ENCODE results near the gene CDH13.
A peak's percentile ranks its signal among the peaks of the same experiment; 100 is the strongest.

The CDH13 gene

GRCh38 chr16:83804366-83804765 is 1177.6 kb downstream of the CDH13 start:
- no peak overlapping the region for H3K4me3 ChIP-seq (ENCODE audit: low read depth, low read length)

- H3K4me3 ChIP-seq (ENCODE audit: low read depth, low read length): no peak overlapping the region
Measured at GRCh38 chr16:83806036-83806435, 1179.3 kb downstream of the CDH13 start.

GRCh38 chr16:83806731-83807130 is 1180.0 kb downstream of the CDH13 start:
- H3K4me3 ChIP-seq (ENCODE audit: low read depth, low read length): no peak overlapping the region

GRCh38 chr16:83807327-83807709 is 1180.5 kb downstream of the CDH13 start:
- H3K4me3 ChIP-seq (ENCODE audit: low read depth, low read length): no peak overlapping the region

- H3K4me3 ChIP-seq (ENCODE audit: low read depth, low read length): peak within 1 kb of the TSS; percentile 91
Measured at GRCh38 chr16:83807710-83808572, 1181.2 kb downstream of the CDH13 start, which contains the start of gene HSBP1. TSS of gene HSBP1 (plus strand) at chr16:83807978. CDS start at chr16:83808077, 99 bp downstream.

- peak overlapping the region; percentile 91 for H3K4me3 ChIP-seq (ENCODE audit: low read depth, low read length)
Measured at GRCh38 chr16:83808573-83809014, 1181.8 kb downstream of the CDH13 start.

- peak overlapping the region; percentile 91 for H3K4me3 ChIP-seq (ENCODE audit: low read depth, low read length)
Measured at GRCh38 chr16:83809092-83809491, 1182.3 kb downstream of the CDH13 start.

- no peak overlapping the region for H3K4me3 ChIP-seq (ENCODE audit: low read depth, low read length)
Measured at GRCh38 chr16:83810901-83811300, 1184.1 kb downstream of the CDH13 start.

GRCh38 chr16:83813823-83814658 is 1187.3 kb downstream of the CDH13 start:
- H3K4me3 ChIP-seq (ENCODE audit: low read depth, low read length): no peak overlapping the region

- no peak overlapping the region for H3K4me3 ChIP-seq (ENCODE audit: low read depth, low read length)
Measured at GRCh38 chr16:83814659-83814985, 1187.9 kb downstream of the CDH13 start.

- H3K4me3 ChIP-seq (ENCODE audit: low read depth, low read length): no peak overlapping the region
Measured at GRCh38 chr16:83817022-83817421, 1190.3 kb downstream of the CDH13 start.

- H3K4me3 ChIP-seq (ENCODE audit: low read depth, low read length): no peak overlapping the region
Measured at GRCh38 chr16:83818276-83818675, 1191.5 kb downstream of the CDH13 start.

- no peak overlapping the region for H3K4me3 ChIP-seq (ENCODE audit: low read depth, low read length)
Measured at GRCh38 chr16:83819361-83819760, 1192.6 kb downstream of the CDH13 start.

GRCh38 chr16:83826146-83826913 is 1199.6 kb downstream of the CDH13 start:
- no peak overlapping the region for H3K4me3 ChIP-seq (ENCODE audit: low read depth, low read length)

GRCh38 chr16:83830091-83830768 is 1203.5 kb downstream of the CDH13 start:
- H3K4me3 ChIP-seq (ENCODE audit: low read depth, low read length): no peak overlapping the region

GRCh38 chr16:83830769-83831455 is 1204.1 kb downstream of the CDH13 start:
- no peak overlapping the region for H3K4me3 ChIP-seq (ENCODE audit: low read depth, low read length)

GRCh38 chr16:83831456-83831987 is 1204.8 kb downstream of the CDH13 start:
- no peak overlapping the region for H3K4me3 ChIP-seq (ENCODE audit: low read depth, low read length)

- H3K4me3 ChIP-seq (ENCODE audit: low read depth, low read length): no peak overlapping the region
Measured at GRCh38 chr16:83833921-83834320, 1207.2 kb downstream of the CDH13 start.
